ENCODE results near the gene SELENOI.

SELENOI gene

DNA sequence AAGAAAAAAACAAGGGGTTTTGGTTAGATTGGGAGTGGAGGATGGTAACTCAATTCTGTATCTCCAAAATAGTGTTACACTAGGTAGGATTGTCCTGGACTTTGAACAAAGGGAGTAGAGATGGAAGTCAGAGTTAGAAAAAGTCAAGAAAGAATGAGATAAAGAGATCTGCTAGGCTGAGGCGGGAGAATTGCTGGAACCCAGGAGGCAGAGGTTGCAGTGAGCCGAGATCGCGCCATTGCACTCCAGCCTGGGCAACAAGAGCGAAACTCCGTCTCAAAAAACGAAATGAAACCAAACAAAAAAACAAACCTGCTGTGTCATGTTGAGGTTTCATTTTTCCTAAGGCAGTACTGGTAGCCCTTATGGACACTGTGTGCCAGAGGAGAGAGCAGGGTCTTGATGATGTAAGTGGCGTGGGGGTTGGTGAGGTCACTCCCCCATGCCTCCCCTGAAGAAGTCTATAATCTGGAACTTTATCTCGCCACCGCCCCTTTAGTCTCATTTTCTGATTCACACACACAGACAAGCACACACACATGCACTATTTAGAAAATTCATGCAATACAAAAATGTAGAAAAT, 66.2 kb downstream of the SELENOI start:
- peak; percentile 91 for DNase-seq

DNA sequence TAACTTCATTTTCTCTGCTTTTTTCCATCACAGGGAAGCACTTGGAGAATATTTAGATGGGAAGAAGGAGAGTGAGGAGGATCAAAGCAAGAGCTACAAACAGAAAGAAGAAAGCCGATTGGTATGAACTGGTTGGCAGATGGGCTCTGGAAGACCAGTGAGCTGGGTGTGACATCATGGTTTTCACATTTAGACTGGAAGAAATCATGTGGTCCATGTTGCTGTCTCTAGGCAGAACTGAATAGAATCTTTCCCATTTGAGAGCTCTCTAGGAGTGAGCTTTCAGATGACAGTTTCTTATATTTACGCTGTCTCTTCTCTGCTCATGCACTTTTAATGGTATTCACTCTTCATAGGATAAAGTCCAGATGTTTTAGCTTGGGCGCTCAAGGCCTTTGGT, 68.4 kb downstream of the SELENOI start:
- no peak for DNase-seq

DNA sequence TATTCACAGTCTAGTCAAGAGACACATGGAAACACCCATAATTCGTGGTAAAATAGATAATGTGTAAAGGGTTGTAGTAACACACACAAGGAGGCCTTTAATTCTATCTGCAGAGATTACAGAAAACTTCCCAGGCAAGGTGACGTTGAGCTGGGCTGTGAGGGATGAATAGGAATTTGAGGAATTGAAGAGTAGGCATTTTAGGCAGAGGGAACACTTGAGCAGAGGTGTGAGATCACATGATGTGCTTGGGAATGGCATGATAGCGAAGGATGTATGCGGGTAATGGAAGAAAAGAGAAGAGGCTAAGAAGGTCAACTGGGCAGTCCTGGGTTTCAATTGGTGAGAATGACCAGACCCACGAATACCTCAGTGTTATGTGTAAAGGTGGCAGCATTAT, 76.0 kb downstream of the SELENOI start:
- no peak for DNase-seq

DNA sequence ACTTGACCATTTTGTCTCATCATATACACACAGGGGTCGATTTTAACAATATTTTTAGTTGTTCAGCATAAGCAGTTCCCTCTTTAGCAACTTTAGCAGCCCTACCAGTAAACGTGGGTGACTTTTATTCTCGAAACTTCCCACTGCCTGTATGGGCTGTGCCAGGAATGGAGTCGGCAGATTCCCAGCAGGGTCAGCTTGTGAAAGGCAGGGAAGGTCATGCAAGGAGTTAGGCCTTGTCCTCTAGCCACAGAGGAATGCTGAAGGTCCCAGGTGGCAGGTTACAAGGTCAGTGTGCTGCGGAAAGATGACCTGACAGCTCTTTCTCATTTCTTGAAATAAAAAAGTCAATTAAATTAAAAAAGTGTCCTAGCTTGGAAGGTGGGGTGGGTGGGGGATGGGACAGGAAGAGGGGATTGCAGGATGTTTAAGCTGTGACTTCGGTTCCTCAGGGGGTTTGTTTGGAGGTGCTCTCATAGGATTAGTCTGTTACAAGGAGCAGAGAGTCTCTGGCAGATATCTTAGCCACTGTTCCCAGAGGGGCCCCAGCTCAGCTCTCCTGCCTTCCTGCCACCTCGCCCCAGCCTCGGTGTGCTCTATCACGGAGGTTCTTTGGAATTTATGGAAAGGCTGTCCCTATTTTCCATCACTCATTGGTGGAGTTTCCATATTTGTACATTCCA, 77.1 kb downstream of the SELENOI start:
- no peak for DNase-seq

DNA sequence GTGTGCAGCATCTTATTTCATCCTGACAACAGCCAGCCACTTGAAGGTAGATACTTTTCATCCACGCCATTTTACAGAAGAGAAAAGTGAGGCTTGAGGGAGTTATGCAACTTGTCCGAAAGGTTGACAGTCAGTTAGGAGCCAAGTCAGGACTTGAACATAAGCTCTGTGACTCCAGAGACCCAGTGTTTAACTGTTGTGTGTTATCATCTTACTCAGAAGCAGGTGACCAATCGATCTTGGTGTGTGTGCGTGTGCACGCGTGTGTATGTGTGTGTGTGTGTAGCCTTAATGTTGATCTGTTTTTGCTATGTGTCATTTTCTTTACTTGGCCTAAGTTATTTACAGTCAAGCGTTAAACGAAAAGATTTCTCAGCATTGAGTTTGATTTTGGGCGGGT, 77.8 kb downstream of the SELENOI start:
- no peak for DNase-seq

DNA sequence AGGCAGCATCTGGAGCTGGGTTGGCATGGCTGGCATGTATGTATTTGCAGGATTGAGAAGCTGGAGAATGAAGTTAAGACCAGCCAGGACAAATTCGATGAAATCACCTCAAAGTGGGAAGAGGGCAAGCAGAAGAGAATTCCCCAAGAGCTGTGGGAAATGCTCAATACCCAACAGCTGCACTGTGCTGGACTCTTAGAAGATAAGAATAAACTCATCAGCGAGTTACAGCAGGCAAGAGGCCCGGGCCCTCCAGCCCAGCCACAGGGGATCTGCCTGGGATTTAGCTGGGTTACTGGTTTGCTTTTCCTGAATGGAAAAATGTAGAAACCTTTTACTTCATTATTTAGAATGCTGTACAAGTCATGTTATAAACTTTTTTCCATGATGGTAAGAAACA, 78.3 kb downstream of the SELENOI start:
- no peak for DNase-seq

DNA sequence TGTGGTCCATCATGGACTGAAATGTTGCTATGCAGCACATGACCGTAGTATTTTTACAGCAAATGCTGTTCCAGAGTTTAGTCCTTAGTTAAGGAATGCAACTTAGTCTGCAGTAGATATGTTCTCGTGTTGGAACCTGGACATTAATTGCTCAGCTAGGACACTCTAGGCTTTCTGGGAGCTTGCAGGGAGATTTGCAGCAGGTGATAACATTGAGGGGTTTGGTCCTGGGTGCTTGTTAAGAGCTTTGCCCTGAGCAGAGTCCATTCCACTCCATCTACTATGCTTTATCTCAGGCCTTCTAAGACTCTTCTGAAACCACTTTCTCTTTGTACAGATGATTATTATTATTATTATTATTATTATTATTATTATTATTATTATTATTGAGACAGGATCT, 82.9 kb downstream of the SELENOI start:
- no peak for DNase-seq

DNA sequence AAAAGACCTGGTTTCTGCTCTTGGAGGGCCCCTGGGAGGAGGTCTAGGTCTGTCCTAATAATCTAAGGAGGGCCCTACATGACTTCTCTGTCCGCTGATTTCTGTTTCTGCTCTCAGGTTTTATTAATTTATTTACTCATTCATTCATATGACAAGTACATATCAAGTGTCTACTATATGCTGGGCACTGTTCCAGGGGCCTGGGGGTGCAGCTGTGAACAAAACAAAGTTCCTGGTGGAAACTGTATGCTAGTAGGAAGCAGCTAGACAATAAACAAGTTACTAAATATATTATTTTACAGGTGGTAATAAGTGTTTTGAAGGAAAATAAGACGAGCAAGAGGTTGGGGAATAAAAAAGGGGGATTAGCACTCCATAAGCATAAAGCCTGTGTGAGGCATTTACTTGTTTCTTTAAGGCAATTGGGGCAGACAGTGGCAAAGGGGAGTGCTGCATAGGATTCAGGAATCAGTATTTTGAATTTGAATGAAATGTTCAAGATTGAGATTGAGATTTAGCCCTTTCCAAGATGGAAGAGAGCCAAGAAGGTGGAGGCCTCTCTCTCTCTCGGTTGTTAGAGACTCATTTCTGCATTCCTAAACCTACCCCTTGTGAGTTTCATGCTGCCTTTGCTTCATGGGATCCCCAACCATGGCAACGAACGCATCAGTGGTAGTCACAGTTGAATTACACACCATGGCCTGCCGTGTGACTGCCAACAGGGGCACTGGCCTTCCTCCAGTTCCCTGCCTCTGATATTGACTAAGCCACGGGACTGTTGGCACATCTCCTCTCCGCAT, 84.0 kb downstream of the SELENOI start:
- no peak for DNase-seq

DNA sequence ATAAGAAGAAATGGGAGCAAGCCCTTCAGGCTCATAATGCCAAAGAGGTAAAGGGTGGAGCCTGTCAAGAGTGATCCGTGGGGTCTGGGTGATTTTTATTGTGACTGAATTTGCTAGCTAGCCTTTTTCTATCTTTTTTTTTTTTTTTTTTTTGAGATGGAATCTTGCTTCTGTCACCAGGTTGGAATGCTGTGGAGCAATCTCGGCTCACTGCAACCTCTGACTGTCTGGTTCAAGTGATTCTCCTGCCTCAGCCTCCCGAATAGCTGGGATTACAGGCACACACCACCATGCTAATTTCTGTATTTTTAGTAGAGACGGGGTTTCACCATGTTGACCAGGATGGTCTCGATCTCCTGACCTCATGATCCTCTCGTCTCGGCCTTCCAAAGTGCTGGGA, 84.9 kb downstream of the SELENOI start:
- DNase-seq, result no peak

DNA sequence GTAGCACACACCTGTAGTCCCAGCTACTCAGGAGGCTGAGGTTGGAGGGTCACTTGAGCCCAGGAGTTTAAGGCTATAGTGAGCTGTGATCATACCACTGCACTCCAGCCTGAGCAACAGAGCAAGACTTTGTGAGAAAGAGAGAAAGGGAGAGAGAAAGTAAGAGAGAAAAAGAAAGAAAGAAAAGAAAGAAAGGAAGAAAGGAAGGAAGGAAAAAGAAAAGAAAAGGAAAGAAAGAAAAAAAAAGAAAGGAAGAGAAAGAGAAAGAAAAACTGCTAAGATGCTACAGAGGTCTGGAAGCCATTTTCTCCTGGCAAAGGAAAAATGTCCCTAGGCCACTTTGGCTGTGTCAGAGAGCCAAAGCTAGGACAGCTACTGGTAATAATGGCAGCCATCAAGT, 86.4 kb downstream of the SELENOI start:
- no peak for DNase-seq

DNA sequence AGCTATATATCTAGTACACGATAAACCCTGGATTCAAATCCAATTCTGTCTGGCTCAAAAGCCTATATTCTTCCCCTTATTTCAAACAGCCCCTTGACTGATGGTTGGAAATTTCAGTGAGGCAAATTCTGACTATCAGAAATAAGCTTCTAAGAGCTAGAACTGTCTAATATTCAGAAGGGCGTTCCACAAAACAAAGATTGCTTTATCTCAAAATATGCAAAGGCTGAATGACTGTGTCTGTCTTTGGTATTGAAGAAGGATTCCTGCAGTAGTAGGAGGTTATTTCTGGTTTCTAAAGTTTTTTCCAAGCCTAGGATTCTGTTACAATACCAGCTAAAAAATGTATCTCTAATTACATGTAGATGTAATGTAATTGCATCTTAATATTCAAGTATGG, 86.9 kb downstream of the SELENOI start:
- DNase-seq, result no peak

DNA sequence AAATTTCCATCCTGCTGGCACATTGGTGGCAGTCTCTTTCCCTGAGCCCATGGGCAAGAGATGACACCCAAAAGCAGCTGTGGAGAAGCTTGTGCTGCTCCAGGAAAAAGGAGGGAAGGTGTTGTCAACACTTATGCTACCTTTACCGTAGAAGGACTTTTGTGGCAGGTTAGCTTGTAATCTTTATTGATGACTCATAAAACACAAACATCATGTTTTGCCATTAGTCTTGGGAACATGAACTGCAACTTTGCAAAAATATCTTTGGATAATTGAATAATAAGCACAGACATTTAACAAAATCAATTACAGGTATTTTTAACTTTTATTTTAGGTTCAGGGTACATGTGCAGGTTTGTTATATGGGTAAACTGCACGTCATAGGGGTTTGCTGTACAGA, 89.2 kb downstream of the SELENOI start:
- no peak for DNase-seq

DNA sequence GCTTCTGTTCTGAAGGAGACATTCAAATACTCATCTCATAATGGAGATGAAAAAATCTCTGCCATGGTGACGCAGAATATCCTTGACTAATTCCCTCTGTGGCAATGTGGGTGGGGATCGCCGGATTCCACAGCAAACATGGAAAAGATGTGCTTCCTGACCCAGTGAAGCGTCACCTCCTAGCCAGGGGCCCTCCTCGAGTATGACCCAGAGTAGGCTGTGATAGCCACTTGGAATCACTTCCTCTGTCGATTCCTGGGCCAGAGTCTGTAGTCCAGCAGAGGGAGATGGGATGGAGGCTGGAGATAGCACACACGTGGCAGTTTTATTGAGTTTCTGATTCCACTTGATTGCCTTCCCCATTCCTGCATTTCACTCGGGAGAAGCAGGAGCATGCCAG, 92.6 kb downstream of the SELENOI start:
- DNase-seq, result no peak

DNA sequence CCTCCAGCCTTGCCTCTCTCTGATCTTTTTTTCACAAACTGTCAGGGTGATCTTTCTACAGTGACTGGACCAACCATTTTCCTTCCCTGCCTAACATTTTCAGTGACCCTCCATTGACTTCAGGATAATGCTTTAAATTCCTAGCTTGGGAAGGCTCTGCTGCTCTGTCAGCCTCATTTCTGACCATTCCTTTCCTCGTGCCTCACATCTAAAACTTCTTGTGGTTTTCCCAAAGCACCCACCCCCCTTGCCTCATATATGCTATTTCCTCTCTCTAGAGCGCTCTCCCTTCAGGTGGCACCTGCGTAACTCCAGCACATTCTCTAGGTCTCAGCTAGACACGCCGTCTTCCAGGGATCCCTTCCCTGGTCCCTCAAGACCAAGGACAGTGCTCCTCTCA, 93.0 kb downstream of the SELENOI start:
- DNase-seq, result no peak

DNA sequence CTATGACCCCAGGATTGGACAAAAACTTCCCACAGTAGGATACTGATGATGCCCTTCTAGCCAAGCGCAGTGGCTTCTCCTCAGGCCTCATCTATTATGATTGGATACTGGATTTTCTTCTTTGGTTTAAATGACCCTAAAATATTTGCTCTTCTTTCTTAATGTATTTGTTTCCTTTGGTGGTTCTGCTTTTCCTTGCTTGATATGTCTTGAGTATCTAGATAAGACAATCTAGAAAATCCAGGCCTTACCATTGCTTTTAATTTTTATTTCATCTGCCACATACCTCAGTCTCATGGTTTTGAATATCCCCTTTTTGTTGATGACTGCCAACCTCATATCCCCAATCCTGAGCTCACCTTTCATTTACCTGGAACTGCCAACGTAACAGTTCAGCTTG, 96.4 kb downstream of the SELENOI start:
- no peak for DNase-seq

DNA sequence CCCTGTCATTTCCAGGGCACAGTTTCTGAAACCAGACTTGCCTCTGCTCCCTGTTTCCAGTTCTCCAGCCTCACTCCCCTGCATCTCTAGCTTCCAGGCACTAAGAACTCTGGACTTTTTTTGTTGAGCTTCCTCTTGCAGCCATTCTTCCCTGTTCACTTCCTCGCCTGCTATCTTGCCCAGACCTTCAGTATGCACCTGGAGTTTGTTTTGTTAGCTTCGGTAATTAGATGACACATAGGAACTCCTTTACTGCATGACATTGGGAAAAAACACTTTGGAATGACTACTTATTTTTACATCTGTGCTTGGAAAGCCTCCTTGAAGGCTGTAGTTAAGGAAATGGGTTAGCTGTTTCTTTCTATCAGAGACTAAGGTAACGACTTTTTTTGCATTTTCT, 96.8 kb downstream of the SELENOI start:
- no peak for DNase-seq

DNA sequence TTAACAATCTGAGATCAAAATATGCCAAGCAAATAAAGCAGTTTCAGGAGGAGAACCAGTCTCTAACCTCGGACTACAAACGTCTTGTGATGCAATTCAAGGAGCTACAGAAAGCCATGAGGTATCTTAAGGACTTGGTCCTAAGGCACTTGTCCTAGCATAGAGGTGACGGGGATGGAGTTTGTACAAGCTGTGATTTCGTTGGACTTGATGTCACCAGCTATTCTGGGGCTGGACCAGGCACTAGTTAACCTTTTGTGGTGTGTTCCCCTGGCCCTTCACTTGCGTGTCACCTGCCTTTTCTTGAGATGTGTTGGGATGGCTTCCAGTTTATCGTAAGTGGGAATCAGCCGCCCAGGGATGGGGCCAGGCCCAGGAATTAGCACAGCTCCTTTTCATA, 98.3 kb downstream of the SELENOI start:
- DNase-seq, result no peak
